Neural cell (in vitro differentiated cells): ENCODE data around the gene FBXO10.

ENCODE experiments used
- EZH2 ChIP-seq: fragments of 200-600, 300-800 bp; shearing (Covaris generic), sonication (generic); IDR thresholded peaks from 2 replicates; pipeline ENCODE4 v1.6.1; 2014; ENCODE audit warnings: antibody characterized with exemption, low read length, borderline replicate concordance, mild to moderate bottlenecking; ENCODE audit not compliant: insufficient read depth, poor library complexity, severe bottlenecking
- POLR2AphosphoS5 ChIP-seq: IDR thresholded peaks from 2 replicates; pipeline ENCODE4 v1.6.1; 2012
- RAD21 ChIP-seq: fragments of 450-650 bp; conservative IDR thresholded peaks from 2 replicates; pipeline ENCODE4 v1.6.1; 2014; ENCODE audit warnings: antibody characterized with exemption, mild to moderate bottlenecking, moderate library complexity
- TAF1 ChIP-seq: IDR thresholded peaks from 2 replicates; pipeline ENCODE4 v1.6.1; 2012; ENCODE audit warnings: low read depth
- TF ChIP-seq, protein P1 (sequence below): fragments of 450-650 bp; IDR thresholded peaks from 2 replicates; pipeline ENCODE4 v1.5.1; 2014; ENCODE audit warnings: antibody characterized with exemption, mild to moderate bottlenecking, moderate library complexity; ENCODE audit not compliant: poor library complexity, severe bottlenecking
- TF ChIP-seq, protein P2 (sequence below): IDR thresholded peaks from 2 replicates; pipeline ENCODE4 v1.6.1; 2012; ENCODE audit warnings: borderline replicate concordance

DNA sequence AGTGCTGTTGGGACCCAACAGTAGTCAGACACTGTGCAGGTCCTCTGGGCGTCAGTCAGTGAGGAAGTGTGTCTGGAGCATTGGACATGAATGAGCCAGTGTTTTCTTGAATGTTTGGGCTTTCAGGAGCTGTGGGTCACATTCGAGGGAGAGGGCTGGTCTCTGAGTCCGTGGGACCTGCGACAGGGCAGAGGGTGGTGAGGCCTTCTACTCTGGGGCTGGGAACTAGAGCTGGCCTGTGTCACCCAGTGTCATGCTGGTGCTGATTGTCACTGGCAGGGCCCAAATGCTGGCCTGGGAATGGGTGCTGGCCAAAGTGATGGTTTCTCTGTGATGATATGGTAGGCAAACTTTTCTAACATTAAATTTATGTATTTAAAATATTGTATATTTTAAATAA, 80.2 kb downstream of the FBXO10 start:
- no peak for TF ChIP-seq TAF1
- TF ChIP-seq, protein P1, sequence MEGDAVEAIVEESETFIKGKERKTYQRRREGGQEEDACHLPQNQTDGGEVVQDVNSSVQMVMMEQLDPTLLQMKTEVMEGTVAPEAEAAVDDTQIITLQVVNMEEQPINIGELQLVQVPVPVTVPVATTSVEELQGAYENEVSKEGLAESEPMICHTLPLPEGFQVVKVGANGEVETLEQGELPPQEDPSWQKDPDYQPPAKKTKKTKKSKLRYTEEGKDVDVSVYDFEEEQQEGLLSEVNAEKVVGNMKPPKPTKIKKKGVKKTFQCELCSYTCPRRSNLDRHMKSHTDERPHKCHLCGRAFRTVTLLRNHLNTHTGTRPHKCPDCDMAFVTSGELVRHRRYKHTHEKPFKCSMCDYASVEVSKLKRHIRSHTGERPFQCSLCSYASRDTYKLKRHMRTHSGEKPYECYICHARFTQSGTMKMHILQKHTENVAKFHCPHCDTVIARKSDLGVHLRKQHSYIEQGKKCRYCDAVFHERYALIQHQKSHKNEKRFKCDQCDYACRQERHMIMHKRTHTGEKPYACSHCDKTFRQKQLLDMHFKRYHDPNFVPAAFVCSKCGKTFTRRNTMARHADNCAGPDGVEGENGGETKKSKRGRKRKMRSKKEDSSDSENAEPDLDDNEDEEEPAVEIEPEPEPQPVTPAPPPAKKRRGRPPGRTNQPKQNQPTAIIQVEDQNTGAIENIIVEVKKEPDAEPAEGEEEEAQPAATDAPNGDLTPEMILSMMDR = no peak
- TF ChIP-seq RAD21 = no peak
- TF ChIP-seq EZH2 = no peak
- no peak for TF ChIP-seq POLR2AphosphoS5
- TF ChIP-seq, protein P2, sequence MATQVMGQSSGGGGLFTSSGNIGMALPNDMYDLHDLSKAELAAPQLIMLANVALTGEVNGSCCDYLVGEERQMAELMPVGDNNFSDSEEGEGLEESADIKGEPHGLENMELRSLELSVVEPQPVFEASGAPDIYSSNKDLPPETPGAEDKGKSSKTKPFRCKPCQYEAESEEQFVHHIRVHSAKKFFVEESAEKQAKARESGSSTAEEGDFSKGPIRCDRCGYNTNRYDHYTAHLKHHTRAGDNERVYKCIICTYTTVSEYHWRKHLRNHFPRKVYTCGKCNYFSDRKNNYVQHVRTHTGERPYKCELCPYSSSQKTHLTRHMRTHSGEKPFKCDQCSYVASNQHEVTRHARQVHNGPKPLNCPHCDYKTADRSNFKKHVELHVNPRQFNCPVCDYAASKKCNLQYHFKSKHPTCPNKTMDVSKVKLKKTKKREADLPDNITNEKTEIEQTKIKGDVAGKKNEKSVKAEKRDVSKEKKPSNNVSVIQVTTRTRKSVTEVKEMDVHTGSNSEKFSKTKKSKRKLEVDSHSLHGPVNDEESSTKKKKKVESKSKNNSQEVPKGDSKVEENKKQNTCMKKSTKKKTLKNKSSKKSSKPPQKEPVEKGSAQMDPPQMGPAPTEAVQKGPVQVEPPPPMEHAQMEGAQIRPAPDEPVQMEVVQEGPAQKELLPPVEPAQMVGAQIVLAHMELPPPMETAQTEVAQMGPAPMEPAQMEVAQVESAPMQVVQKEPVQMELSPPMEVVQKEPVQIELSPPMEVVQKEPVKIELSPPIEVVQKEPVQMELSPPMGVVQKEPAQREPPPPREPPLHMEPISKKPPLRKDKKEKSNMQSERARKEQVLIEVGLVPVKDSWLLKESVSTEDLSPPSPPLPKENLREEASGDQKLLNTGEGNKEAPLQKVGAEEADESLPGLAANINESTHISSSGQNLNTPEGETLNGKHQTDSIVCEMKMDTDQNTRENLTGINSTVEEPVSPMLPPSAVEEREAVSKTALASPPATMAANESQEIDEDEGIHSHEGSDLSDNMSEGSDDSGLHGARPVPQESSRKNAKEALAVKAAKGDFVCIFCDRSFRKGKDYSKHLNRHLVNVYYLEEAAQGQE = no peak
